GM19099 (cell line): ENCODE data around the gene SLC15A5.

Experiments
- POLR2A ChIP-seq: IDR thresholded peaks from 3 replicates; pipeline ENCODE4 v1.6.1; 2011; ENCODE audit warnings: low read depth; ENCODE audit not compliant: insufficient read length; ENCODE audit errors: extremely low read depth

The SLC15A5 gene, protein sequence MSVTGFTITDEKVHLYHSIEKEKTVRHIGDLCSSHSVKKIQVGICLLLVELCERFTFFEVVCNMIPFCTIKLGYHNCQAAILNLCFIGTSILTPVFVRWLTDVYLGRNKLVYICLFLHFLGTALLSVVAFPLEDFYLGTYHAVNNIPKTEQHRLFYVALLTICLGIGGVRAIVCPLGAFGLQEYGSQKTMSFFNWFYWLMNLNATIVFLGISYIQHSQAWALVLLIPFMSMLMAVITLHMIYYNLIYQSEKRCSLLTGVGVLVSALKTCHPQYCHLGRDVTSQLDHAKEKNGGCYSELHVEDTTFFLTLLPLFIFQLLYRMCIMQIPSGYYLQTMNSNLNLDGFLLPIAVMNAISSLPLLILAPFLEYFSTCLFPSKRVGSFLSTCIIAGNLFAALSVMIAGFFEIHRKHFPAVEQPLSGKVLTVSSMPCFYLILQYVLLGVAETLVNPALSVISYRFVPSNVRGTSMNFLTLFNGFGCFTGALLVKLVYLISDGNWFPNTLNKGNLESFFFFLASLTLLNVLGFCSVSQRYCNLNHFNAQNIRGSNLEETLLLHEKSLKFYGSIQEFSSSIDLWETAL

GRCh38 chr12:16277585-16277984 is at the start of gene SLC15A5:
Gene SLC15A5 (minus strand): TSS chr12:16277685. CDS start chr12:16277685, 0 bp downstream.
- no peak for TF ChIP-seq POLR2A

DNA sequence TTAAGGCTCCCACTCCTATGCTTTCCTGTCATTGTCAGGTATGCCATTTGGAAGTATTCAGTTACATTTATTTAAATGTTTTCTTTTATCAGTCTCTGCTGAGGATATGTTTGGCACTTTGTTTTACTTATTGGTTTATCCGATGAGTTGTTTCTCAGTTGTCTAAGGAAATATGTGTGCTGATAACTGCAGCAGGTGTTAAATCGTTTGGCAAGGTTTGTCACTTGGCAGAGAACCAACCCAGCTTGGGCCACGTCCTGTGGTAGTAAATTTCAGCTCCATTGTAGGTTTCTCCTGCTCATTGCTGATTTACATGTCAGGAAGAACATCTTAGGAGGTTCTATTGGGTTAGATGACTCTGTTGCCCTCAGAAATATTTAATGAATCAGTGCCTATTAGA is 47.9 kb upstream of the SLC15A5 start:
- no peak for TF ChIP-seq POLR2A

DNA sequence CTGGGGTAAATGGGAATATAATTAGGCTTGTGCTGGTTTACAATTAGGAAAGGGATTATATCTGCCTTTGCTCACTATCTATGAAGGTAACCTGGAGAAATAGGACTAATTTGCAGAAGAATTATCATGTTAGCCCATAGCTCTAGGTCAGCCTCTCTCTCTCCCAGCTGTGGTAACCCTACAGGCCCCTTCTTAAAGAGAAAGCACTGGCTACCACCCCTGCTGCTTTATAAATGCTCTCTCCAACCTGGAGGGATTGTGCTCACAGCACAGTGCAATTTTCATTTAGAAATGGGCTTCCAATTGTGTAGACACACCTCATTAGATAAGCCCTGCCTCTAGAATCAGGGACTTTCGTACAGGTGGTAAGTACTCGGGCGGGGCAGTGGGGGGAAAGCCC is 47.3 kb upstream of the SLC15A5 start:
- no peak for TF ChIP-seq POLR2A

DNA sequence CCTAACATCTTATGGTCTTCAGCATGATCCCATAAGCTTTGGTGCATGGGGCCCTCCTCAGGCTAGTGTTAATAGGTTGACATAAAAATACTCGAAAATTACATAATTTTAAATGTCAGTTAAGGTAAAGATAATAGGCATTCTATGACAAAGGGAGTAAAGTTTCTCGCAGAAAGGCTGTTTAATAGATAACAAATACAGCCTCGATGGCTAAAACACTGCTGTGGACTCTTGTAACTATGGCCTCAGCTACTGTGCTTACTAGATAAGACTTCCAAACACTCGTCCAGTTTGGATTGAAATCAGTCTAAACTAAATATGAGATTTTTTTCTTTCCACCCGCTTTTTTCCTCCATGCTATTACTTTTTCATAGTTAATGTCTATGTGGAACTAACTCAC is 46.8 kb upstream of the SLC15A5 start:
- TF ChIP-seq POLR2A, result no peak

- TF ChIP-seq POLR2A, result no peak
These were observed 46.2 kb upstream of the SLC15A5 start for GRCh38 chr12:16323638-16324037.

GRCh38 chr12:16323010-16323409 is 45.5 kb upstream of the SLC15A5 start:
- TF ChIP-seq POLR2A, result no peak

DNA sequence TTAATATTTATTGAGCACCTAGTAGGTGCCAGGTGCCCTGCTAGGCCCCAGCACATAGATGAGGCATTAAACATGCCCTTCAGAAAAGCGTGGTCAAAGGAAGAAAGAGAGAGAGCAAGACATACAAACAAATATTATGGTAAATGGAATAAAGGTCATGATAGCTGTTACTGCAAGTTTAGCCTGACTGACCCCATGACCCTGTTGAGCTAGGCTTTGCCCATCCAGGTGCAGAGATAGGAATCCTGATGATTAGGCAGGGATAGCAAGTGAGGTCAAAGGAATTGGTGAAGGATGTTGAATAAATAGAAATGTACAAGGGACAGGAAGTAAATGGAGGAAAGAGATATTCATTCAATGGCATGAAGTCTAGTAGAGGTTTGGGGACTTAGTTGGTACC is 33.4 kb upstream of the SLC15A5 start:
- TF ChIP-seq POLR2A, result no peak

DNA sequence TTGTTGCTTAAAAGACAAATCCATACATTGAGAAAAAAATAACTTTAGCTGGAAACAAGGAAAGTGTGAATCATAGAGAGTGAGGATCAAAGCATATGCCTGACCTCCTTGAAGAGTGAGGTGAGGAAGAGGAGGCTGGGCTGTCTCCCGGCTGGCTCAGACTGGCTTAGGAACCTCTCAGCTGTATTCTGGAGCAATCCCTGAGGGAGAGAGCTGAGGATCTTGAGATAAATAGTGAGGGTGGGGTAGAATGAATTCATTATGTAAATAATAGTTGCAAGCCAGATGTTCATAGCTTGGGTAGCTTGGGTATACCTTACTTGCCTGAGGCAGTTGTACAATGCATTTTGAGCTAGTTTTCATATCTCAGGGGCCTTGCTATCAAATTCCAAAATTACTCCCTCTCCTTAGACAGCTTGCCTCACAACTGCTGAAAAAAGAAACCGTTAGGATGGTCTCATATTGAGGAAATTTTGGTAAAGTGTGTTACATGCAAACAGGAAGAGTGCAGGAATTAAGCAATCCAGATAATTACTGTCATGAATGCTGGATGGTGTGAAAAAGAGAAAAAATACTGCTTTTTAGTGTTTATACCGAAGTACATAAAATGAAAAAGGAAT is 30.5 kb upstream of the SLC15A5 start:
- TF ChIP-seq POLR2A, result no peak

- TF ChIP-seq POLR2A, result no peak
These were observed 26.5 kb upstream of the SLC15A5 start for GRCh38 chr12:16303939-16304338.

DNA sequence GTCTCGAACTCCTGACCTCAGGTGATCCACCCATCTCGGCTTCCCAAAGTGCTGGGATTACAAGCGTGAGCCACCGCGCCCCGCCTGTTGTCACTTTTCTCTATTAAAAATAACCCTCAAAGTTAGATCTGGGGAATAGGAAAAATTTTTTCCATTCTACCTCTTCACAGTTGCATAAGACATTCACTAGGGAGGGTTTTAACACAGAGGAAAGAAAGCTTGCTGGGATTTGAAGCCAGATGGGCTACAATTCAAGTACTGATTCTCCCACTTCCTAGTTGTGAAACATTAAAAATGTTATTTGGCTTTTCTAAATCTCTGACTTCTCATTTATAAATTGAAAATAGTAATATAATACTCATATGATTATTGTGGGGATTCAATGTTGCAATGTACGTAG is 23.3 kb upstream of the SLC15A5 start:
- no peak for TF ChIP-seq POLR2A

GRCh38 chr12:16300122-16300521 is 22.6 kb upstream of the SLC15A5 start:
- no peak for TF ChIP-seq POLR2A

- no peak for TF ChIP-seq POLR2A
These were observed 21.9 kb upstream of the SLC15A5 start for GRCh38 chr12:16299403-16299802.

DNA sequence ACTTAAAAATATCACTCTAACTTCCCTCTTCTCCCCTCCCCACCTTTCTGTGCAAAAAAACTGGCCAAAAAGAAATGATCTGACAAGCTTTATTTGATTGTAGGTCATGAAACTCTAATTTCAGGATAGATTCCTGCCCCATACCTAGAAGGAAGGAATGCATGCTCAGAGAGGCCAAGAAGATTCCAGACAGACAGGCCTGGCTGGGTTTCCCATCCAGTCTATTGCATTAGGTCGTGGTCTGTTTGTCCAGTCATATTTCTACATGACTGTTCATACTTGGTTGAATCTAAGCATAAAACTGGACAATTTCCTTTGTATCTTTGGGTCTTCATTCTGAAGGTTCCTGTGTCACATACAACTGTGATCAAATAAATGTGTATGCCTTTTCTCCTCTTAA is 20.0 kb upstream of the SLC15A5 start:
- no peak for TF ChIP-seq POLR2A

GRCh38 chr12:16294376-16294956 is 17.0 kb upstream of the SLC15A5 start:
- no peak for TF ChIP-seq POLR2A

- TF ChIP-seq POLR2A, result no peak
These were observed 13.5 kb upstream of the SLC15A5 start for GRCh38 chr12:16291032-16291431.

- TF ChIP-seq POLR2A, result no peak
These were observed 8.1 kb upstream of the SLC15A5 start for GRCh38 chr12:16285586-16285985.
